ENCODE measurements around the gene RALGPS2.

RALGPS2 gene, protein sequence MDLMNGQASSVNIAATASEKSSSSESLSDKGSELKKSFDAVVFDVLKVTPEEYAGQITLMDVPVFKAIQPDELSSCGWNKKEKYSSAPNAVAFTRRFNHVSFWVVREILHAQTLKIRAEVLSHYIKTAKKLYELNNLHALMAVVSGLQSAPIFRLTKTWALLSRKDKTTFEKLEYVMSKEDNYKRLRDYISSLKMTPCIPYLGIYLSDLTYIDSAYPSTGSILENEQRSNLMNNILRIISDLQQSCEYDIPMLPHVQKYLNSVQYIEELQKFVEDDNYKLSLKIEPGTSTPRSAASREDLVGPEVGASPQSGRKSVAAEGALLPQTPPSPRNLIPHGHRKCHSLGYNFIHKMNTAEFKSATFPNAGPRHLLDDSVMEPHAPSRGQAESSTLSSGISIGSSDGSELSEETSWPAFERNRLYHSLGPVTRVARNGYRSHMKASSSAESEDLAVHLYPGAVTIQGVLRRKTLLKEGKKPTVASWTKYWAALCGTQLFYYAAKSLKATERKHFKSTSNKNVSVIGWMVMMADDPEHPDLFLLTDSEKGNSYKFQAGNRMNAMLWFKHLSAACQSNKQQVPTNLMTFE

DNA sequence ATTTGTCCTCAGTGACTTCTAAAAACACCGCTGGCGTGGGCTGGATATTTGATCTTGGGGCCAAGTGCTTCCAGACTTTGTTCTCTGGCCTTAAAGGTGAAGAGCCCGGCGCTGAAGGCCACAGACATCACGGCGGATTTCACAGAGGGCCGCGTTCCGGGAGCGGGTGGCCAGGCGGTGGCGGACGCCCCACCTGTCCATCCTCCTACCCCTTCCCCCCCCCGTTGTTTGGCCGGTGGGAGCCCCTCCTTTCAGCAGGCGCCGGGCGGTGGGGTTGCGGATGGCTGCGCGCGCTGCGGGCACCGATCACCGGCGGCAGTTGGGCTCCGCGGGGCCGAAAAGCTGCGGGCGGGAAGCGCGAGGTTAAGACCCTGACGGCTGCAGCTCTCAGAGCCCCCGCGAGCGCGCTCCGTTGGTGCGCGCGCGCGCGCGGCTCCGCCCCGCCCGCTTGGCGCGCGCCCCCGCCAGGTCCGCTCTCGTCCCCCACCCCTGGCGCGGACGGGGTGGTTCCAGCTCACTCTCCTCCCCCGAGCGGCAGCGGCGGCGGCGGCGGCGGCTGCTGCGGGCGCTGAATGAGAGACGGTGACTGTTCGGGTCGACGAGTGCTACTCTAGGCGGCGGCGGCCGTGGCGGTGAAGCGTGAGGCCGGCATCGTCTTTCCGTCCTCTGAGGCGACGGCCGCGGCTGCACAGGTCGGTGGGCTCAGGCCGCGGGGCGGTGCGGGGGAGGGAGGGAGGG lies at the start of gene RALGPS2:
Gene RALGPS2 (plus strand): TSS at position 517 of the 738 bp plus-strand sequence. CDS start 51,521 bp downstream, outside the sequence.
- in situ Hi-C loops (cut with HindIII; ENCODE audit: low sequenced_read_pairs) = no loop called here

DNA sequence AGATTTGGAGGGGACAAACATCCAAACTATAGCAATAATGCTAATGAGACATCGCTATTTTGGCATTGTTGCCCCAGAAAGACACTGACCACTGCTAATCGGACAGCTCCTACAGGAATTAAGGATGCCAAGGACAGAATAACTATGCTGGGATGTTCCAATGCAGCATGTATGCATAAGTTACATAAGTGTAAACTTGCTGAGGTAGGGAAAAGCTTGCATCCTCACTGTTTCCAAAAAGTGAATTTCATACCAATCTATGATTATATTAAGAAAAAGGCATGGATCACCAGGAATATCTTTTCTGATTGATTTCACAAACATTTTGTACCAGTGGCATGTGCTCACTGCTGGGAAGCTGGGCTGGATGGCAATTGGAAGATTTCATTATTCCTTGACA lies 45.8 kb upstream of the RALGPS2 start:
- in situ Hi-C loops (cut with HindIII; ENCODE audit: low sequenced_read_pairs) = no loop called here

DNA sequence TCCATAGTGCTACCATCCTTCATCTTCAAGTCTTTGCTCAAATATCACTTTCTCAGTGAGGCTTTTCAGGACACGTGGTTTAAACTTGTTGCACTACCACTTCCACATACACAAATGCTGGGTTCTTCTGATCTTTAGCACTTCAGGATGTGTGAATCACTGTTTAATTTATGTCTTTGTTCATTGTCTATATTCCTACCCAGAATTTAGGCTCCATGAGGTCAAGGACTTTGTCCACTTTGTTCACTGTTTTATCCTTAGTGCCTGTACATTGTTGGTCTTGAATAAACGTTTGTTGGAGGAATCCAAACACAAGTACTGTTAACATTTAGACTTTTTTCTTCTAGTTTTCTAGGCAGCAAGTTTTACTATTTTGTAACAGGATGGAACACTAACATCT lies 42.6 kb upstream of the RALGPS2 start:
- in situ Hi-C loops (cut with HindIII; ENCODE audit: low sequenced_read_pairs) = no loop called here

DNA sequence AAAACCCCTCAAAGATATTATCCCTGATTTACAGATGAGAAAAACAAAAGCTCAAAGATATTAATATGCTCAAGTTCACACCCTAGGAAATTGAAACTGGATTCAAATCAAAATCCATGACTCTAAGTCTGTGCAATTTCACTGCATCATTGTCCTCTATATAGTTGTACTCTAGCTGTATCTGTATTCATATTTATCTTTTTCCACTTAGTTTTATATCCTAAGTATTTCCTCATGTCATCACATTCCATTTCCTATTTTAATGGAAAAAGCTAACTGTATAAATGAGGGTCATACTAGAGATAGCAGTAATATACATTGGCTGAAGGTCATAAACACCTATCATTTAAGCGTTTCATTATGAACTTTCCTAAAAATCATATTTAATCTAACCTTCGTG lies 42.2 kb upstream of the RALGPS2 start:
- in situ Hi-C loops (cut with HindIII; ENCODE audit: low sequenced_read_pairs) = no loop called here

DNA sequence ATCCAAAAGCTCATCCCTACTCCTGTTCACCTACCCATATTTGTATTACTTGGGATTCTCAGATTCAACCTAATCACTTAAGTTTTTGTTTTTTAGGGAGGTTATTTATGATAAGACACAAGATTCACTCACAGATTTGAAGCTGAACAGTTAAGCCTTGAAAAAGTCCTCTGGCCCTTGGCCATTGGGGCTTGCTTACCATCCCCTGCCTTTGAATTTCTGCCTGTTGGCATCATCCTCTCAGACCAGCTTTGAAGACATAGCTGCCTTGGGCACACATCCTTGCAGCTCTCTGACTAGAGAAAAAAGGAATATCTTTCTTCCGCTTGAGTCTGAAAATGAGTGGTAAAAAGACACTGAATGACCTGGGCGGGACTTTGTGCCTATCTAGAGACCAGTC lies 41.8 kb upstream of the RALGPS2 start:
- in situ Hi-C loops (cut with HindIII; ENCODE audit: low sequenced_read_pairs) = no loop called here

DNA sequence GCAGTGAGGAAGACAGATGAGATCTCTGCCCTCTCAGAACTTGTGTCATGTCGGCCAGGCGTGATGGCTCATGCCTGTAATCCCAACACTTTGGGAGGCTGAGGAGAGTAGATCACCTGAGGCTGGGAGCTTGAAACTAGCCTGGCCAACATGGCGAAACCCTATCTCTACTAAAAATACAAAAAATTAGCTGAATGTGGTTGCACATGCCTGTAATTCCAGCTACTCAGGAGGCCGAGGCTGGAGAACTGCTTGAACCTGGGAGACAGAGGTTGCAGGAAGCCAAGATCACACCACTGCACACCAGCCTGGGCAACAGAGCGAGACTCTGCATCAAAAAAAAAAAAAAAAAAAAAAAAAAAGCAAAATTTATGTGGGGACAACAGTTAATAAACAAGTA lies 40.9 kb upstream of the RALGPS2 start:
- in situ Hi-C loops (cut with HindIII; ENCODE audit: low sequenced_read_pairs) = no loop called here

DNA sequence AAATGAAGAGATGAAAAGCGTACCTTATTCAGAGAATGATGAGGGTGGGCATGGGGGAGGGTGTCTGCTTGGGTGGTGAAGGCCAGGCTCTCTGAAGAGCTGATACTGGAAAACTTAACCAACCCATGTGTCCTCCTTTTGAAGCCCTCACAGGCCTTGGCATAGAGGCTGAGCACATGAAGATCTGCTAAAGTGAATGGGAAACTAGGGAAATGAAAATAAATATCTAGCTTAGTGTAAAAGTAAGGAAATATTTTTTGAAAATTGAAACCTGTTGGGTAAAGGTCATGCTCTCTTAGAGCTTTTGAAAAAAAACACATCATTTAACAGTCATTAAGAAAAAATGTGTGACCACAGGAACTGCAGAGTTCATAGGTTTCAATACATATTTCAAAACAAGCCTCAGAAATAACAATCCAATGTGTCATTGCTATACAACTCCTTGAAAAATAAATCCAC lies 40.5 kb upstream of the RALGPS2 start:
- in situ Hi-C loops (cut with HindIII; ENCODE audit: low sequenced_read_pairs) = no loop called here

DNA sequence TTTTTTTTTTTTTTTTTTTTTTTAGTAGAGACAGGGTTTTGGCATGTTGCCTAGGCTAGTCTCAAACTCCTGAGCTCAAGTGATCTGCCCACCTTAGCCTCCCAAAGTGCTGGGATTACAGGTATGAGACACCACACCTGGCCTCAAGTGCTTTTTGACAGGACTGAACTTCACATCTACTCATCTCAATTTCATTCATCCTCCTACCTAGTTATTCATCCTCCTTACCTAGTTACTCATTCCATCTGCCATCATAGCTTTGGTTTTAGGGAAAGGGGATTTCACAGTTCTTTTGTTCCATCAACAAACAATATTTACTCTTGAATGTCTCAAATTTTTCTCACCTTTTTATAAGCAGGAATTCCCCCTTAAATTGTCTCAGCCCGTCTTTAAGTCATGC lies 38.6 kb upstream of the RALGPS2 start:
- in situ Hi-C loops (cut with HindIII; ENCODE audit: low sequenced_read_pairs) = no loop called here

DNA sequence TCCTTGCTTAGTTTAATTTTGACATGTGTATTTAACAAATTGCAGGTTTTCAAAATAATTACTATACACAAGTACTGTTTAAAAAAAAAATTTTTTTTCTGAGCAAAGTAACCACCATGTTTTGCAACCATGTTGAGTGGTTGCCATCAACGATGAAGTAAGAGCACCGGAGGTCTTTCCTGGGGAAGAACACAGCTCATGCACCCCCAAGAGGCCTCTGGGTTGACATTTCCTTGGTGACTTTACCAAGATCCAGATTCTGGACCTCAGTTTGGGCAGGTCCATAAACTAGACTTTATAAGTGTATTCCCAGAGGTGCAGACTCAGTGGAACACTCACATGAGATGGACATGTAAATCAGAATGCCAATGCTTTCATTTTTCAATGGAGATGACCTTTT lies 36.8 kb upstream of the RALGPS2 start:
- in situ Hi-C loops (cut with HindIII; ENCODE audit: low sequenced_read_pairs) = no loop called here

DNA sequence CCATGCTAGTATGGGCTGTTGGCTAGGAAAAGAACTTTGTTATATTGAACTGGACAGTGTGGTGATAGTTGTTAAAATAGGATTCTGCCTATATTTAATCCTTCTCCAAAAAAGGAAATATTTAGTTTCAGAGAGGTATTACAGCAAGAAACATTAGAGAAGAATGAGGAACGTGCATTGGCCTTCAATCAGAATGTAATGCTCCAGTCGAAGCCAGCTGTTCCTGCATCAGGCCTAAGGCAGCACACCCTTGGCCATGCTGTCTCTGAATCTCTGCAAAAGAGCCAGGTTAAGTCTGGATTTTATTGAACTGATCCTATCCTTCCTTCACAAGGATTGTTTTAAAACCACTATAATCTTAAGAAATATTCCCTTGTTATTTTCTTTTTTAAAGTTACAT lies 35.3 kb upstream of the RALGPS2 start:
- in situ Hi-C loops (cut with HindIII; ENCODE audit: low sequenced_read_pairs) = no loop called here

DNA sequence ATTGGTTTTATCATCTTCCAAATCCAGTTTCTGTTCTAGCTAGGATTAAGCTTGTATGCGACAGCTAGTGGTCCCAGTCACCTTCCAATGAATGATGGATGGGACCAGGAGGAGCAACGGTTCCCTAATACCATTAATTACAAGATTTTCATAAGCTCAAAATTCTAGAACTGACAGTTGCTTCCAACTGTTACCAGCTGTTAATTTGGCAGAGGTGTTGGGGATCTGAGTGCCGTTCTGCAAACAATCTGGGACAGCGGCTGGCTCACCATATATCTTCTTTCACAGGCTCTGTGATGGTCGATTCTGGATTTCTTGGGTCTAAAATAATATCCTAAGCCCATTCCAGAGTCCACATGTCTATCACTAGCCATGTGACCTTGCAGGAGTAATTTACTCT lies 34.5 kb upstream of the RALGPS2 start:
- in situ Hi-C loops (cut with HindIII; ENCODE audit: low sequenced_read_pairs) = no loop called here

DNA sequence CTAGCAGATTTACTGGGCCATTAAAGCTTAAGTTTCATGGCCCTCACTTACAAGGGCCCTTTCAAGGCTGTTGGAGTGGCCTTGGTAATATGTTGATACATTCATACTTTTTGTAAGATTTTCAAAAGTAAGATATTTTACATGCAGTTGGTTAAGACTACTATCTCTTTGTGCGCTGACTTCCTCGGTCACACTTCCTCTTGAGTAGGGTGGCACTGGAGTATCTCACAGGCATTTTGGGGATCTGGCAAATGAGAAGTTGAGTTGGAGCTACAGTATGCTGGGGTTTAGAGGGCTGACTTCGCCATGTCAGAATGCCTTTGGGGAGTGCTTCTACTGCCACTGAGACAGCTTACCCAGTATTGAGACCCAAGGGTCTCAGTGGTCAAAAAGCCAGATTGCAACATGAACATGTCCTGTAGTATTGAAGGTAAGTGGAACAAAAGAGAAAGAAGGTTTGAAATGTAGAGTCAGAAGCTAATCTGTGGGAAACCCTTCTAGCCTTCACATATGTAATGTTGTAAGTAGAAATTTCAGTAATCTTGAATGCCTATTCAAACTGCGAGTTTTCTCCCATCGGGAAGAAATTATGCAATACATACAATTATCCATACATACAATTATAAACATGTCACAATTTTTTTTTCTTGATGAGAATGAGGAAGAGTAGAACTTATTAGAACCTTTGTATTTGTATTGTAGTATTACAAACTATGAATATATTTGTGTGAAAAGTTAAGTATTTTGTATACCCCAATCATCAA lies 32.3 kb upstream of the RALGPS2 start:
- in situ Hi-C loops (cut with HindIII; ENCODE audit: low sequenced_read_pairs) = no loop called here

DNA sequence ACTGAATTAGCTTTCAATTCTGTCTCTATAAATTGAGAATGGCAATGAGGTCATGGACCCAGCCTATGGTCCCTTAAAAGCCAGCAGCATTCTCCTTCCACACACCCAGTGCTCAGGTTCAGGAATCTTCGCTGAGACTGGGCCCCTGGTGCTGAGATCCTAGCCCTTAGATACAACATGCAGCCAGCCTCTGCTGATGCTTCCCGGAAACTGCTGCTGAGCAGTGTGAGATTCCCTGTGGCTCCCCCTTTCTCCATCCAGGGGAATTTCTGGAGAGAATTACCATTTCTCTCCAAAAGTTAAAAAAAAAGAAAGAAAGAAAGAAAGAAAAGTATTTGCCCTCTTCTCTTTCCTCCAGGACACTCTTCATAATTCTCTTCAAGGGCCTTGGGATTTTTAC lies 31.7 kb upstream of the RALGPS2 start:
- in situ Hi-C loops (cut with HindIII; ENCODE audit: low sequenced_read_pairs) = no loop called here

DNA sequence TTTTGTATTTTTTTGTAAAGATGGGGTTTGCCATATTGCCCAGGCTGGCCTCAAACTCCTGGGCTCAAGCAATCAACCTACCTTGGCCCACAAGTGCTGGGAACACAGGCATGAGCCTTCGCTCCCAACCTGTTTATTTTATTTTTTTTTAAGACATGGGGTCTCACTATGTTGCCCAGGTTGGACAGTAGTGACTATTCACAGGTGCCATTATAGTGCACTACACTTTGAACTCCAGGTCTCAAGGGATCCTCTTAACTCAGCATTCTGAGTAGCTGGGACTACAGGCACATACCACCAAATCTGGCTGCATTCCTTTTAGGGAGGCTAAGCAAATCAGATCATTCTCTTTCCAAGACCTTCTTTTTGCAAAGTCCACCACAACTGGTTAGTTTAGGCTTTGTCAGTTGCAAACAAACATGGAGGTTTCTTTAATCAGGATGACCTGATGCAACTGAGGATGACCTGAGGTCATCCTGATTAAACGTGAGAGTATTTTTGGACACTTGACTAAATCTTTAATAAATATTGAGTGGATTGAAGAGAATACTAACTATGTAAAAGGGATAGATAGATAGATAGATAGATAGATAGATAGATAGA lies 30.0 kb upstream of the RALGPS2 start:
- in situ Hi-C loops (cut with HindIII; ENCODE audit: low sequenced_read_pairs) = no loop called here

DNA sequence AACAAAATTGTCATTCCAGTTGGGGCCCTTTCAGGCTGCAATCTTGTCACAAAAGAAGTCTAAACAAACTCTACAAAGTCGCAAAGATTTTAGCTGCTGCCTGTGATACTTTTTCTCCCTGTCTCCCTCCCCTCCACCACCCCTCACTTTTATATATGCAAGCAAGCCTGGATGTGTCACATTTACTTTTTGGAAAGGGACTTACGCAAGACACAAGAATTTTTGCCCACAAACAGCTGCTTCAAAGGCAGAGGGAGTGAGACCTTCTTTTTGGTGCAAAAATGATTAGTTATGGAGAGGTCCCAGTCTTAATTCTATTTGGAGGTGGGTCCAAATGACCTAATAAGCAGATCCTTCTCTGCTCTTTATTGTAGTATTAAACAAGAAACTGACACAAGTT lies 22.9 kb upstream of the RALGPS2 start:
- in situ Hi-C loops (cut with HindIII; ENCODE audit: low sequenced_read_pairs) = no loop called here

DNA sequence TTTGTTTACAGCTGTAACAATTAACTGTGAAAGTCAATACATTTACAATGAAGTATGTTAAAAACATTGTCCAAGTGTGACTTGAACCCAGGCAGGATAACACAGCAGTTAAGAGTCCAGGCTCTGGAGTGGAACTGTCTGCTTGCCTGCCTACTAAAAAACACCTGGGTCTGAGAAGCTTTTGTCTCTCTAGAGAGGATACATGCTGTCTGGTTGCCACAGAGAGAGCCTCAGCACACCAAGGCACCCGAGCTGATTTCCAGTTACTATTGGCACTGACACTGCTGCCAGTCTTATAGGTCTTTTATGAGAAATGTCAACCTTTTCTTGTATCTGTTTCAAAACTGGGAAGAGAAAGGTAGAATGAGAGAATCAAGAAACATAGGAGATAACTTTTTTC lies 20.2 kb upstream of the RALGPS2 start:
- in situ Hi-C loops (cut with HindIII; ENCODE audit: low sequenced_read_pairs) = no loop called here

DNA sequence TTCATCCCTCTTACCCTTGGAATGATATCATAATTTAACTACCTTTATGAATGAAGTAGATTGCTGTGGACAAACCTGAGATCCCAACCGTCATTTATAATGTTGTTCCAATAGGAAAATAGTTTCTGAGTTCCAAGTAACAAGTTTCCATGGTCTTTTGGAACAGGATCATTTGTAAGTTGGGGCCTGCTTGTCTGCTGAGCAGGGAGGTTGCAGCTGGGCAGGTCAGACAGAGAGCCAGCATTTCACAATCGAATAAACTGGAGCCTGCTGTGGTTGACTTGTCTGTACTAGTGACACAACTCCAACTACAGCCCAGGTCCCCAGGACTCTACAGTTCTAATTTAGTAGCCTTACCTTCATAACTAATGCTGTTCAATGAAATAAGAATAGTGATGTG lies 18.6 kb upstream of the RALGPS2 start:
- in situ Hi-C loops (cut with HindIII; ENCODE audit: low sequenced_read_pairs) = no loop called here

DNA sequence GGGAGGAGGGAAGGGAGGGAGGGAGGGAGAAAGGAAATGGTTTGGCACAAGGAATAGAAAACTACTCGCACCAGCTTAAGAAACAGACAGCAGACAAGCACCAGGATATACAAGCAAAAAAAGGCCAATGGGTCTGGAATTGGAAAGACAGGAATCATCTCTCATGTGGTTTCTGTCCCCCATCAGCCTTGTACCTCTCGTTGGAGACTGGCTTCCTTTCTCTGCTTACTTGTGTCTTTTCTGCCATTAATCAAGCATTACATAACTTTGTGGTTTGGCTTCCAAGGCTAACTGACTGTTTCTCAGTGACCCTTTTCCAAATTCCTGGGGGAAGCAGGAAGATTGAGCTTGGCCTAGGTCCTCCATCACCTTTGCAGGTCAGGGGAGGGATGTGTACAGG lies 11.8 kb upstream of the RALGPS2 start:
- in situ Hi-C loops (cut with HindIII; ENCODE audit: low sequenced_read_pairs) = no loop called here

DNA sequence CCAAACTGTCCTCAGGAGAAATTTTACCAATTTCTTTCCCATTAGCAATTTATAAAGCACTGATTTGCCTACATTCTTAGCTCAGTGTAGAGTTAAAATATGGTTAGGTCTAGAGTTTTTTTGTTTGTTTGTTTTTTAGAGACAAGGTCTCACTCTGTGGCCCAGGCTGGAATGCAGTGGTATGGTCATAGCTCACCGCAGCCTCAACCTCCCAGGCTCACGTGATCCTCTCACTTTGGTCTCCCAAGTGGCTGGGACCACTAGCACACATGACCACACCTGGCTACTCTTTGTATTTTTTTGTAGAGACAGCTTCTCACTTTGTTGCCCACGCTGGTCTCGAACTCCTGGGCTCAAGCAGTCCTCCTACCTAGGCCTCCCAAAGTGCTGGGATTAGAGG lies 10.6 kb upstream of the RALGPS2 start:
- in situ Hi-C loops (cut with HindIII; ENCODE audit: low sequenced_read_pairs) = no loop called here

DNA sequence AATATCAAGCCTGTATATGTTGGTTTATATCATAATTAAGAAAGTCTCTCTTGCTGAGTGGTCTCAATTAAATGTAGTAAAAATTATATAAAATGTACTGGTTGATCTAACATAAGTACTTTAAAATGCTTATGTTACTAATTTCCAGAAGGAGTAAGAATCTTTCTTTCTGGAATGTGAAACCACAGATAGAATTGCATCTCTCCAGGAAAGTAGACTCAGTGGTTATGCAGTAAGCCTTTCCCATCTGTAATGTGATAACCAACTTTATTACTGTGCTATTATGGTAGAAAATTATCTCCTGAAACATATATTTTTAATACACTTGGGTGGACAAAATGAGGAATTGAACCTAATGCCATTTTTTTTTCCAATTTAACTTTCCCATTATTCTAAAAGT lies 8.9 kb upstream of the RALGPS2 start:
- in situ Hi-C loops (cut with HindIII; ENCODE audit: low sequenced_read_pairs) = no loop called here

DNA sequence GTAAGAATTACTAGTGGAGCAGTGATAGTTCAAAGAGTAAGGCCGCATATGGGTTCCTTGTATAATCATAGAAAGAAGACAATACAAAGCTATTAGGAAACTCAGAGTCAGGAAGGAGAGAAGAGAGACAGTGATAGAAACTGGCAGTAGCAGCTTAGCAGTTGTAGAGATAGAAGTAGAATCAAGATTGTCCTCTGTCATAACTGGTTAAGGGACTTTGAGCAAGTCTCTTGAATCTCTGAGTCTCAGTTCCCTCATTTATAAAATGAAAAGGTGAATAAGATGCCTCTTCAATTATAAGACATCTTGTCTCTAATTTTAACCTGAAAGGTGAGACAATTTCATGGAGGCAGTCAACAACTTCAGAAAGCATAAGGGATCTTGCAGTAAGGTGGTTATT lies 6.5 kb upstream of the RALGPS2 start:
- in situ Hi-C loops (cut with HindIII; ENCODE audit: low sequenced_read_pairs) = no loop called here
